Stomach smooth muscle (tissue), 2 donors: ENCODE data around the gene BMF.

Source experiments
- H3K27ac ChIP-seq: one replicate; pipeline ENCODE4 v1.7.0; 2013; ENCODE audit warnings: mild to moderate bottlenecking, low read length, inconsistent platforms
- H3K27me3 ChIP-seq, 2 donors: one replicate each; pipeline ENCODE4 v1.7.0; 2013; ENCODE audit warnings: low read length in 2 of 2; ENCODE audit not compliant: insufficient read depth in 2 of 2, control insufficient read depth in 1 of 2
- H3K36me3 ChIP-seq, 2 donors: one replicate each; pipeline ENCODE4 v1.7.0; 2013; ENCODE audit warnings: low read length in 2 of 2; ENCODE audit not compliant: control insufficient read depth in 2 of 2, insufficient read depth in 2 of 2
- H3K4me1 ChIP-seq: one replicate; pipeline ENCODE4 v1.7.0; 2013; ENCODE audit warnings: low read length; ENCODE audit not compliant: control insufficient read depth, insufficient read depth
- H3K4me3 ChIP-seq, 2 donors: one replicate each; pipeline ENCODE4 v1.7.0; 2013; ENCODE audit warnings: low read length in 2 of 2
- H3K9ac ChIP-seq, 2 donors: one replicate each; pipeline ENCODE4 v1.7.0; 2013; ENCODE audit warnings: low read length in 2 of 2, mild to moderate bottlenecking in 1 of 2
- H3K9me3 ChIP-seq, 2 donors: one replicate each; pipeline ENCODE4 v1.7.0; 2013; ENCODE audit warnings: low read length in 2 of 2; ENCODE audit not compliant: control insufficient read depth in 2 of 2
- donor health status: healthy.
- donor health status: Pancreatic carcinoma.

Gene BMF

GRCh38 chr15:40043927-40044716 lies 64.6 kb downstream of the BMF start:
- H3K9me3 ChIP-seq, result no peaks in the 10 kb centered on the region
- H3K9ac ChIP-seq, result peak overlapping the region; percentile 37
- peaks cover 16% of the 10 kb centered on the region for H3K4me1 ChIP-seq
- no peak overlapping the region for H3K27ac ChIP-seq
- no peak overlapping the region for H3K4me3 ChIP-seq
- no peaks in the 10 kb centered on the region for H3K36me3 ChIP-seq
- H3K27me3 ChIP-seq, result no peaks in the 10 kb centered on the region

GRCh38 chr15:40042791-40043320 lies 65.8 kb downstream of the BMF start:
- Histone ChIP-seq H3K9ac (no peak overlapping the region), H3K36me3 (no peaks in the 10 kb centered on the region), H3K4me1 (peaks cover 20% of the 10 kb centered on the region), H3K27ac (no peak overlapping the region), H3K4me3 (no peak overlapping the region), H3K9me3 (no peaks in the 10 kb centered on the region), H3K27me3 (no peaks in the 10 kb centered on the region)

GRCh38 chr15:40040770-40041169 lies 67.9 kb downstream of the BMF start:
- H3K9me3 ChIP-seq, result no peaks in the 10 kb centered on the region
- H3K4me1 ChIP-seq, result peaks cover 15% of the 10 kb centered on the region
- H3K27me3 ChIP-seq, result no peaks in the 10 kb centered on the region
- H3K27ac ChIP-seq, result no peak overlapping the region
- no peak overlapping the region for H3K4me3 ChIP-seq
- peaks cover 4 to 12% of the 10 kb centered on the region in 2 donors for H3K36me3 ChIP-seq
- no peak overlapping the region for H3K9ac ChIP-seq

- Histone ChIP-seq H3K9me3 (no peaks in the 10 kb centered on the region), H3K27me3 (no peaks in the 10 kb centered on the region), H3K36me3 (peaks cover 4 to 17% of the 10 kb centered on the region in 2 donors), H3K4me1 (peaks cover 15% of the 10 kb centered on the region), H3K9ac (peak overlapping the region in 1 of 2 donors; percentile 28), H3K4me3 (no peak overlapping the region), H3K27ac (no peak overlapping the region)
Observed at GRCh38 chr15:40040293-40040635, 68.4 kb downstream of the BMF start.

- H3K4me1 ChIP-seq, result peaks cover 10% of the 10 kb centered on the region
- peak within 1 kb of the TSS; percentile 94 for H3K27ac ChIP-seq
- no peaks in the 10 kb centered on the region for H3K9me3 ChIP-seq
- H3K9ac ChIP-seq, result peak within 1 kb of the TSS; percentile 98 to 99
- peaks cover 13 to 29% of the 10 kb centered on the region in 2 donors for H3K36me3 ChIP-seq
- peak within 1 kb of the TSS; percentile 98 for H3K4me3 ChIP-seq
- no peaks in the 10 kb centered on the region for H3K27me3 ChIP-seq
Observed at GRCh38 chr15:40038638-40039543, 69.8 kb downstream of the BMF start, which contains the start of gene SRP14. SRP14 (minus strand) TSS chr15:40039181; CDS start chr15:40039116, 65 bp downstream.

GRCh38 chr15:40038275-40038637 lies 70.4 kb downstream of the BMF start:
- no peaks in the 10 kb centered on the region for H3K9me3 ChIP-seq
- peak overlapping the region; percentile 98 to 99 for H3K9ac ChIP-seq
- peaks cover 10% of the 10 kb centered on the region for H3K4me1 ChIP-seq
- peaks cover 13 to 29% of the 10 kb centered on the region in 2 donors for H3K36me3 ChIP-seq
- peak overlapping the region; percentile 94 for H3K27ac ChIP-seq
- H3K27me3 ChIP-seq, result no peaks in the 10 kb centered on the region
- peak overlapping the region; percentile 98 for H3K4me3 ChIP-seq
